ENCODE measurements around the gene RBCK1. TPM values are rescaled to one million over a fixed set of nuclear protein-coding genes. Genes with fewer than 3 reads are reported as not detected.
A peak's percentile ranks its signal among the peaks of the same experiment; 100 is the strongest.

RBCK1 gene
- total and polyA plus RNA-seq, 2 of the 4 experiments (the other 2 are of a cell fraction): 29.9 to 84.2 TPM

- no peaks in the 10 kb centered on the region for H3K27me3 ChIP-seq (ENCODE audit: control insufficient read depth, insufficient read depth, low read length)
- H3K4ac ChIP-seq (ENCODE audit: low read depth, low read length): 0 out of 2 replicates have a peak overlapping the region, but pooled peaks have one; percentile 48
- in situ Hi-C loops (cut with MboI; ENCODE audit: low sequenced_read_pairs): no loop called here
- peak; percentile 61 for ATAC-seq (ENCODE audit: low read depth)
- H3K14ac ChIP-seq (replicated peaks; ENCODE audit: low read depth, low read length): peak overlapping the region; percentile 40; the same call in 1 of the 2 replicates
- peak overlapping the region; percentile 54 for H2AFZ ChIP-seq (replicated peaks; ENCODE audit: low read length, poor library complexity)
- DNase-seq: no peak
- no peak overlapping the region for H3K4me2 ChIP-seq (ENCODE audit: low read depth, low read length)
- H4K8ac ChIP-seq (ENCODE audit: low read depth in 2 of 2, low read length in 2 of 2): 0 out of 4 replicates have a peak overlapping the region, but pooled peaks of 1 of the 2 experiments have one; percentile 40
- TF ChIP-seq USF2 (IDR thresholded peaks at IDR 0.05; ENCODE audit: low read depth, low read length) (peak; percentile 35; the same call in 1 of the 2 replicates), ELK1 (IDR thresholded peaks at IDR 0.05; ENCODE audit: borderline replicate concordance, low read depth, low read length) (no peak)
- intact Hi-C loops (cut with micrococcal nuclease): no loop called here
- BruUV-seq (replicated peaks): no TSS peak
- no peak overlapping the region for H2BK5ac ChIP-seq (ENCODE audit: low read depth, low read length, poor library complexity, severe bottlenecking)
- H2BK20ac ChIP-seq (ENCODE audit: low read depth, low read length): peak overlapping the region; percentile 51; the same call in 1 of the 2 replicates
- H2AK5ac ChIP-seq (ENCODE audit: low read depth, low read length): no peak overlapping the region
- H3K56ac ChIP-seq (ENCODE audit: extremely low read depth, insufficient read depth, low read length): no peak overlapping the region
- WGBS, 2 experiments (ENCODE audit: extremely low coverage in 2 of 2, insufficient read length in 1 of 2): no CpG with 5 or more reads among the region's 5 CpGs
- no peak overlapping the region for H3K18ac ChIP-seq (ENCODE audit: low read depth, low read length)
- H3K9me3 ChIP-seq (ENCODE audit: control insufficient read depth, insufficient read depth, low read length): 0 out of 2 replicates have a peak, but pooled peaks cover 3% of the 10 kb centered on the region
- peaks cover 14% of the 10 kb centered on the region; the same call in 1 of the 2 replicates for H4K20me1 ChIP-seq (ENCODE audit: insufficient read depth, low read length)
- ChIA-PET CTCF (no interaction called here), POLR2A (ENCODE audit: unreplicated experiment) (interaction anchor here (0.6 kb wide), 1 partner anchor 73 kb away, joined by 12 read pairs; no protein-coding TSS in a partner anchor)
- H2BK120ac ChIP-seq (ENCODE audit: low read depth, low read length): peak overlapping the region; percentile 49; the same call in 1 of the 2 replicates
- no peak overlapping the region for H4K91ac ChIP-seq (ENCODE audit: insufficient read depth, low read depth, low read length)
- peaks cover 0 to under 1% of the 10 kb centered on the region in 2 experiments; a peak in 1 of 4 replicates for H3K79me1 ChIP-seq (ENCODE audit: low read depth in 1 of 2, low read length in 2 of 2)
- H3K27ac ChIP-seq (ENCODE audit: insufficient read depth, low read length): no peak overlapping the region
- no peak overlapping the region for H4K5ac ChIP-seq (ENCODE audit: low read depth, low read length)
- H2BK15ac ChIP-seq (ENCODE audit: low read depth, low read length): no peak overlapping the region; the same call in 2 of the 3 replicates
- H3K36me3 ChIP-seq (ENCODE audit: control insufficient read depth, insufficient read depth, low read length): peaks cover 25% of the 10 kb centered on the region
- peaks cover 4% of the 10 kb centered on the region; the same call in 1 of the 2 replicates for H3K4me1 ChIP-seq (ENCODE audit: control insufficient read depth, insufficient read depth, low read length)
- dilution Hi-C loops (cut with HindIII; ENCODE audit: low sequenced_read_pairs, unreplicated experiment): no loop called here
- no peak overlapping the region for H2AK9ac ChIP-seq (replicated peaks; ENCODE audit: low read depth, low read length, poor library complexity)
- peaks cover 6% of the 10 kb centered on the region; the same call in 1 of the 2 replicates for H3K9me1 ChIP-seq (ENCODE audit: insufficient read depth, low read length)
- H3K4me3 ChIP-seq (ENCODE audit: insufficient read depth, low read depth, low read length): no peak overlapping the region
- H3K9ac ChIP-seq (ENCODE audit: low read depth, low read length): no peak overlapping the region
- H3K23ac ChIP-seq (ENCODE audit: low read depth, low read length): no peak overlapping the region
Measured at GRCh38 chr20:400454-401275, 7.4 kb upstream of the RBCK1 start.

Data from IMR-90 (cell line).